ENCODE results near the gene CPSF3.

The CPSF3 gene

DNA sequence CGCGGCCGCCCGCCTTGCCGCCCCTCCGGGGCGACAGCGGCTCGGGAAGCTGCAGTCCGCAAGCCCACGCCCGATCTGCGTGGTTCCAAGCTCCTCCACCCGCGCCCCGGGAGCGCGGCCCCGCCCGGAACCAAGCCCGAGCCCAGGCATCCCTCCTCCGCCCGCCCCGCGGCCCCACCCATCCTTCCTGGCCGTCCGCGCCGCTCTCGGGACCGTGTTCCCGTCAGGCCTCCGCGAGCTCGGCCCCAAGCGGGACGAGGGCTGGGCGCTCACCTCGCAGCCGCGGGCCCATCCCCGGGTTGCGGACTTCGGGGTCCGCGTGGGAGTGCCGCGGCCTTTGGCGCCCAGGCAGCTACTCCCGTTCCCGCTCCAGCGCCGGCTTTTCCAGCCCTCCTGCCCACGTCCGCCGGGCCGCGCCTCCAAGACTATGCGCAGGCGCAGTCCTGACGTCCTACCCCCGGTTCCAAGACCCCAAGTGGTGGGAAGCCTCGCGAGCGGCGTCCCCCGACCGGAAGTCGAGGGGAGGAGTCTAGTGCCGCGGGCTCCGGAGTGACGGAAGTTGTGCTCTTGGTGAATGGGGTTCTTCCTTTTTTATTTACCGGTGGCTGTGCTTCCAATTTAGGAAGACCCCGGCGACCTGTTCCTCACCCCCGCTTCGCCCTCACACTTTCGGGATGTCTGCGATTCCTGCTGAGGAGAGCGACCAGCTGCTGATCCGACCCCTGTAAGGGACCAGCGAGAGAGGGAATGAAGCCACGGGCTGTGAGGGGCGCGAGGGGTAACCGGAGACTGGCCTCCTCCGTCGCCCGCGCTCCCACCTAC lies at the start of gene CPSF3, which contains the start of gene ITGB1BP1:
Gene CPSF3 (plus strand): TSS at position 555 of the 822 bp plus-strand sequence. CDS start 120 bp downstream, at position 675.
Gene ITGB1BP1 (minus strand): TSS at position 429 of the 822 bp plus-strand sequence. CDS start 4,831 bp downstream, outside the sequence.
- in situ Hi-C loops (cut with HindIII; ENCODE audit: low sequenced_read_pairs): no loop called here

DNA sequence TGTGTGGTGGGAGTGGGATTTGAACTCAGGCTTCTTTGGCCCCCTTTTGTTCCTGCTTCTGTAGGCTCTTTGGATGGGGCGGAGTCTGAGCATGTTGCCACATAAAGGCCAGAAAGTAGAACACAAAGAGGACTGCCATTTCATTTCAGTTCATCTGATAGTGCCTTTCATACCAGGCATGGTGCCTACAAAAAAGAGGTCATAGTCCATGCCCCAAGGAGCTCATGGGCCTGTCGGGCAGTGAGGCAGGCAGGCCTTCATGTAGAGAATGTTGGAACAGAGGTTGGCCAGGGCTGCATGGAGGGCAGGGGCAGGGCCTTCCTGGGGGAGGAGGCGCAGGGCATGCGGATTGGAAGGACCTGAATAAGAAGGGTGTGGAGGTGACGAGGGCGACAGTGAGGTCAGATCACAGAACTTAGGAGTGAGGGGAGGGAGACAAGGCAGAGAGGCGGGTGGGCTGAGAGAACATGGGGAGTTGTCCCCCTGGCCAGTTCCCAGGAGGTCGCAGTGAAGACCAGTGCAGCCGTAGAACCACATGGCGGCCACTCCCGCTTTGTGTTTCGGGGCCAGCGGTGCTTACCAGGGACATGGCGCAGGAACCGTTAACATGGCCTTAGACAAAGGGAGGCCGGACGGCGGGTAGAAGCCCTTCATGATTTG lies 49.3 kb upstream of the CPSF3 start:
- in situ Hi-C loops (cut with HindIII; ENCODE audit: low sequenced_read_pairs): no loop called here

DNA sequence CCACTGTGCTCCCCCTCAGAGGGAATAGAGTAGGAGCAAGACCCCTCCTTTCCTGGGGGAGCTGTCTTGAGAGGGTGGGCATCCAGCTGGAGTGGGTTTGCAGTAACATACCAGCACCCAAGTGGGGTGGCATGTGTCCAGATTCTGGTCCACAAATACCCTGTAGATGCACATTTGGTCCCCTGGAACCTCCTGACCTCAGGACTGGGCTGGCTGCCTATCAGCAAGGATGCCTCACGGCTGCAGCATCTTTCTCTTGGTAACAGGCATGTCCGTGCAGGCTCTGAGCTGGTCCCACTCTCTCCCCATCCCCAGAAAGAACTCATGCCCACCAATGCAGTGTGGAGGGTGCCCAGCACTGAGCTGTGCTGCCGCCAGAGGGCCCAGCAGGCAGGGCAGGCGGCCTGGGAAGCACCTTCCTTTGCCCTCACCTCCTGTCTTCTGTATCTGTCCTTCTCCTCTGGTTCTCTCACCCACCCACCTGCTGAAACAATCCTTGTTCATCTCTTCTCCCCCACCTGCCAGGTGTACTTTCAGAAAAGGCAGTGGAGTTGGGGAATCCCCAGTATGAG lies 47.5 kb upstream of the CPSF3 start:
- in situ Hi-C loops (cut with HindIII; ENCODE audit: low sequenced_read_pairs): no loop called here

DNA sequence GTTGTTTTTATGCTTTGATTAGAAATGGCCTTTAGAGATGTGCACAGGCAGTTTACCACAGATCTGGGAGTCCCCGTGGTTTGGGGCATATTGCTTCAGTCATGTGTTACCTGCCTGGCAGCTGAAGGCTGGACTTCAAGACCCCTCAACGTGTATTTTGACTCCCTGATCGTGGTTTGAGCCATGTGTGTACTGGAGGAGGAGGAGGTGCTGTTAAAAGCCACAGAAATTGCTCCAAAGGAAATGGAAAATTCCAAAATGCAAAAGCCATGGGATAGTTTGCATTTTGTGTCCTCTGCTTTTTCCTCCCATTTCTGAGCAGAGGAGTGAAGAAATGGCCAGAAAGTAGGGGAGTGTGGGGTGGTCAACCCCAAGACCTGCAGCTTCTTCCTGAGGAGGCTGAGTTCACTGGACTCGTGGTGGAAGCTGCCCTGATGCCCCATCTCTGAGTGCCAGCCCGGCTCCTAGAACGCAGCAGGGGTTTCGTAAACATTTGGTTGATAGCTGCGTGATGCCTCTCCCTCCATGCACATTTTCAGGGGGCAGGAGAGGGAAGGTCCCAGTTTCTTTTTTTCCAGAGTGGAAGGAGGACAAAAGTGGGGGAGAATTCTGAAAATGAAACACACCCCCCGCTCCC lies 45.9 kb upstream of the CPSF3 start:
- in situ Hi-C loops (cut with HindIII; ENCODE audit: low sequenced_read_pairs): no loop called here

DNA sequence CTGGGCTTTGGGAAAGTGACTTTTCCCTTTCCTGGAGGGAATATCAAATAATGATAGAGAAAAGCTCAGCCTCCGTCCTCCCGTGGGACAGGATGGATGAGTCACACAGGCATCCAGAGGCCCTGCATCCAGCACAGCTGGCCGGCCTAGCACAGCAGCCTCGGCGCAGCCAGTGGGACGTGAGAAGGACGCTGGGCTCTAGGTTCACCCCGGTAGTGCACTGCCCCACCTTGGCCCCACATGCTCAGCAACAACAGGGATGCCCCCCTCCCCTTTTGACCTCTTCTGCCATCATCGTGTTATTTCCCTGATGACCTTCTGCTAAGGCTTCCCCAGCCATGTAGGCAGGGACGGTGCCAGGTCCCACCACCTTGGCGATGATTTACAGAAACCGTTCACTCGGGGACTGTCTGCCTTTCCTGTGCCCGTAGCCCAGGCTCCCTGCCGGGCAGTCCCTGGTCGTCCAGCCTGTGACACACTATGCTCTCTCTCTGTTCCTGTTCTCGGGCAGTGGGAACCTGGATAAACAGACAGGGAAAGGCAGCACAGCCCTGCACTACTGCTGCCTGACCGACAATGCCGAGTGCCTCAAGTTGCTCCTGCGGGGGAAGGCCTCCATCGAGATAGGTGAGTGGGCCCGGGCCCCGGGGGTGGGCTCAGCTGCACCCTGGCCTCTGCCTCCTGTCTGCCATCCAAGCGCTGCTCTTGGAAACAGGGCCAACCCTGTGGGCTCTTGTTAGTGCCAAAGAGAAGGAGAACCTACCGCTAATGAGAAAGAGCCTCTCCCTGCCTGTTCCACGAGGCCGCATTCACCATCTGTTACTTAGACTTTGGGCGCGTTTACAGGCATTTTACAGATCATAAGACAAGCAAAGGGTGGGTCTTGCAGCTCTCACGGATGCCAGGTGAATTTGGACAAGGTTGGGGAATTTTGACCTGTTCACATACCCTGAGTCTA lies 44.7 kb upstream of the CPSF3 start:
- in situ Hi-C loops (cut with HindIII; ENCODE audit: low sequenced_read_pairs): no loop called here

DNA sequence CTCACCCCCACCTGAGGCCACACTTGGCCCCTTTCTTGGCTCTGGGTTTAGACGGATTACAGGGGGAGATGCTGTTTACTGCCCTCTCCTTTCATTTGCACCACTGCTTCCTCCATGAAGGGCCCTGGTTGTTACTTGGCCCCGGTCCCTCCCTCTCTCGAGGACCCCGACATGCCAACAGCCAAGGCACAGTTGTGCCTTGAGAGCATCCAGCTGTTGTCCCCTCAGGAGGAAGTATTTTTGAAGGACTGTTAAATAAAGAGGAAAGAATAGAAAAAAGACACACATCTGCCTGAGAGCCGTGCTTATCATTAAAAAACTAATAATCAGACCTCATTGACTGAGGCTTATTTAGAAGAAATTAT lies 44.1 kb upstream of the CPSF3 start:
- in situ Hi-C loops (cut with HindIII; ENCODE audit: low sequenced_read_pairs): no loop called here

DNA sequence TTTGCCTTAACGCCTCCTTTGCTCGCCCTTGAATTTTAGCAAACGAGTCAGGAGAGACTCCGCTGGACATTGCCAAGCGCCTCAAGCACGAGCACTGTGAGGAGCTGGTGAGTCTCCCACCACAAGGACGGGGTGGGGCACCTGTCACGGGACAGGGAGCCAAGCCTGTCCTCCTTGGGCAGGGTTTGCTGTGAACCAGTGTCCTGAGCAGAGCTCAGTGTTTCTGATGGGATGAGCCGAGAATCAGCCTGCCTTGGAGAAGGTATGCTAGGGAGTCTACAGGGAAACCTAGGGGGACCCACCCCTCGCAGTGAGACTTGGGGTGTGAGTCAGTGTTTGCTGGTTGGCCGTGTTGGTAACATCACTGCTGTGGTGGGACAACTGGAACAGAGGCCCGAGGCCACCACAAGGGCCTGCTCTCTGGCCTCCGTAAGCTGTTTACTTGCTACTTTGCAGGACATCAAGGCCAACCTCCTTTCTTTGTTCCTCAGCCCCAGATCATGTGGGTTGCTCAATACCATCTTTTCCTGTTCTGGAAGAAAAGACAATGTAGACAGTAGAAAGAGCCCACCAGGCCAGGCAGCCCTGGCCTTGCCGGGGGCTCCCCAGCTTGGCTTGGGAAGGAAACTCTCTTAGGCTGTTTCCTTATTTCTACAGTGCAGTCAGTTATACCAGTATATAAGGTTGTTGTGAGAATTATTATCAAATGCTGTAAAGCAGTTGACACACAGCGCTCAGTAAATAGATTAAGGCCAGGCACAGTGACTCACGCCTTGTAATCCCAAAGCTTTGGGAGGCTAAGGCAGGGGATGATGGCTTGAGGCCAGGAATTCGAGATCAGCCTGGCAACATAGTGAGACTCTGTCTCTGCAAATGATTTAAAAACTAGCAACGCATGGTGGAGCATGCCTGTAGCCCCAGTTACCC lies 42.5 kb upstream of the CPSF3 start:
- in situ Hi-C loops (cut with HindIII; ENCODE audit: low sequenced_read_pairs): no loop called here

DNA sequence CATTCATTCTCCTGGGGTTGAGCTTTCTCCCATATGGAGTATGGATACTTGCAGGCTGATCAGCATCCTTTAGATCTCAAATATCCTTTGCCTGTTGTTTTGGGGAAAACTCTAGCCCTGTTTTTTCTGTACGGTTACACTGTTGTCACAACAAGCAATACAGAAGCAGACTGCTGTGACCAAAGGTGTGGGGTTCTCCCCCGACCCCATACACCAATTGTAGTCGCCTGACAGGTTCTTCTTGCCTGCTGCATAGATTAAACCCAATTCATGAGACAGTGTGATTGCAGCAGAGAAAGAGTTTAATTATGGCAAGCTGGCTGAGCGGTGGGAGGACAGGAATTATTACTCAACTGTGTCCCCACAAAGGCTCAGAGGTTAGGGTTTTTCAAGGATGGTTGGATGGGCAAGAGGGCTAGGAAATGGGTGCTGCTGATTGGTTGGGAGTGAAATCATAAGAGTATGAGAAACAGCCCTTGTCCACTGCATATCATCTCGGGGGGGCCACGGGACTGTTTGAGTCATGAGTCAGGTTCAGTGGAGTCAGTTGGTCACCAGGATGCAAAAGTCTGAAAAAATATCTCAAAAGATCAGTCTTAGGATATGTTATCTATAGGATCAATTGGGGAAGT lies 40.7 kb upstream of the CPSF3 start:
- in situ Hi-C loops (cut with HindIII; ENCODE audit: low sequenced_read_pairs): no loop called here

DNA sequence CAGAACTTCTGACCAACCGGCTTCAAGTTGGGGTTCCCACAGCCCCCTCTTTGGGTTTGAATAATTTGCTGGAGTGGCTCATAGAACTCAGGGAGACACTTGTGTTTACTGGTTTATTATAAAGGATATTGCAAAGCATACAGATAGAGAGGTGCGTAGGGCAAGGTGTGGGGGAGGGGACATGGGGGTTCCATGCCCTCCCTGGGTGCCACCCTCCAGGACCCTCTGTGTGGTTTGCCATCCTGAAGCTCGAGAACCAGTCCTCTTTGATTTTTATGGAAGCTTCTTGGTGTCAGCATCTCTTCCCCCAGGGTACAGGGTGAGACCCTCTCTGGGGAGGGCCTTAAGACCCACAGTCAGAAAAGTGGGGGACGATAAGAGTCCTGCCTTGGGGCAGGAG lies 38.9 kb upstream of the CPSF3 start:
- in situ Hi-C loops (cut with HindIII; ENCODE audit: low sequenced_read_pairs): no loop called here

DNA sequence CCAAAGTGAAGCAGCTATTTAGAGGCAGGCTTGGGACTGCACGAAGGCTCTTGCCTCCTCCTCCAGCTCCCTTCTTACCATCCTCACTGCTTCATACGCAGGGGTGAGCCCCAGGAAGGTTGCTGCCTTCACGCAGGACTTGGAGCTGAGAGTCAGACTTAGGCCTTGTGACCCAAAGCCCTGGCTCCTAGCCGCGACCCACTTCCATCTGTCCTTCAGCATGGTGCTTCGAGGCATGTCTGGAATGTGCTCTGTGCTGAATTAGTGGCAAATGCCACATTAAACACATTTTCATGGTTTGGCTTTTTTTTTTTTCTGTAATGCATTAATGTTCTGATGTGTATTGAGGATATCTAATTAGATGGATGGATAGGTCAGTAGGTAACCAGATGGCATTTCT lies 37.6 kb upstream of the CPSF3 start:
- in situ Hi-C loops (cut with HindIII; ENCODE audit: low sequenced_read_pairs): no loop called here

DNA sequence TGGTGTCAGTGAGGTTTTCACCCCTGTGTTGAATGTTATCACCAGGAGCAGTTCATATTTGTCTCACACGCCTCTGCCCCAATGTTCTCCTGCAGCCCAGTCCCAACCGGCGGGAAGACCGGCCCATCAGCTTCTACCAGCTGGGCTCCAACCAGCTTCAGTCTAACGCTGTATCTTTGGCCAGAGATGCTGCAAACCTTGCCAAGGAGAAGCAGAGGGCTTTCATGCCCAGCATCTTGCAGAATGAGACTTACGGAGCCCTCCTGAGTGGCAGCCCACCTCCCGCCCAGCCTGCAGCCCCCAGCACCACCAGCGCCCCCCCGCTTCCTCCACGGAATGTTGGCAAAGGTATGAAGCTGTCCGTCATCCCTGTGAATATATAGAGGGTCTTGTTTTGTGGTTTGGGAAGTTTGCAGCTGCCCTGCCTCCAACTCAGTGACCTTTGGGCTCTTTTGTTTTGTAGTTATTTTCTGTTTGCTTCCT lies 35.2 kb upstream of the CPSF3 start:
- in situ Hi-C loops (cut with HindIII; ENCODE audit: low sequenced_read_pairs): no loop called here

DNA sequence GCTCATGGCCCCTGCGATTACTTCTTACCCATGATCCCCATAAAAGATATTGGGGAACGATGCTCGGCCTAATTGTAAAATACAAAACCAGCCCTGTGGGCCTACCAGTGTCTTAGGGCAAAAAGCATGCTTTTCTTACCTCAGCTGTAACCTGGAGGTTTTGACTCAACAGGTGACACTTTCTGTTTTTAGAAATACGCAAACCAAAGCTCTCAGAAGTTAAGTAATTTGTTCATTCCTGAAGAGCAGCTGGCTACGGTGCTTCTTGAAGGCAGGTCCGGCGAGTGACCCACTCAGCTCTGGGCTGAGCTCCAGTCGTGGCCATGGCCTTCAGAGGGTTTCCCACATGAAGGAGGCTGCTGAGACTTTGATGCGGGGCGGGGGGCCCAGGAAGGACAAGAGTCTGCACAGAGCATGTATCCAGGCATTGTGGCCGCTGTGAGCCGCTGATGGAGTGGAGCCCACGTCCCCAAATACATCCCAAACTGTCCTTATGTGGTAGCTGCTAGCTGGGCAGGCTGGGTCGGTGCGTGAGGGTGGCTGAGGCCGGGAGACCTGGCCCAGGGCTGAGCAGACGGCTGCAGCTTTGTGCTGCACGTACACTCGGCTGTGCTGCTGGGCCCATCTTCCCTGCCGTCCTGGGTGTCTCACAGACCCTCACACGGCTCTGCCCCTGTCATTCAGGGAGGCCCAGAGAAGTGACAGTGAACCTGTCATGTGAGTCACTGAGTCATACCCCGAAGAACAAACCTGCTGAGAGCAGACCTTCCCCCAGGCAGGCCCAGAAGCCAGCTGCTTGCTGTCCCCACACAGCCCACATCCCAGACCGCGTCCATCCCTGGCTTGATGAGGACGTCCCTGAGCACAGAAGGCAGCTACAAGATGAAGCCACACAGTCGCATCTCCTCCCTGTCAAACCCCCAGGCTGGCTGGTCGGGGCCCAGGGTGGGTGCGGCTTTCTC lies 34.2 kb upstream of the CPSF3 start:
- in situ Hi-C loops (cut with HindIII; ENCODE audit: low sequenced_read_pairs): no loop called here

DNA sequence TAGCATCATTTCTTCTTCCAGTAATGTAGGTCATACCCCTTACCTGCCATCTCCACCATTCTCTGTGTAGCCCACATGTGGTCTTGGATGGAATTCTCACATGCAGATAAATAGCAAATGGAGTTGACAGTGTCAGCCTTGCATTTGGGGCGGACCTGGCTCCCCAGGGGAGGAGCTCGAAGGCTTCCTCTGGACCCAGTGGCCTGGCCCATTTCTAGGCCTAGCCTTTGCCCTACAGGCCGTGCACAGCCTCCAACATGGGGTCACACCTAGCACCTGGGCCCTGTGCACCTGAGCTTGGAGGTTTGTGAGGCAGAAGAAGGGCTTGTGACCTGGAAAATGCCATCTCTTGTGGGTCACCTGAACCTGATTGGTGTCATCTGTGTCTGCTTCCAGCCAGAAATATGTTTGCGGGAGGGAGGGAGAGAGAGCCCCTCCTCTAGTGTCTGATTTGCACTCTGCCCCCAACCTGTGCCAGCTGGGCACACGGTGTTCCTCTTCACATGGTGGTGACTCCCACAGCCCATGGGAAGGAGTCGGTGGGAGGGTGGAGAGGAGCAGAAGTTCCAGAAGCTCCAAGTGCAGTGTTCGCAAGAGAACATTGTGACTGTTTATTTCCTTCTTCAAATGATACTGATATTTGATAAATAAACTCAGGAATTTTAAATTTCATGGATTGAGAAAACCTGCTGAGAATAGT lies 33.2 kb upstream of the CPSF3 start:
- in situ Hi-C loops (cut with HindIII; ENCODE audit: low sequenced_read_pairs): no loop called here

DNA sequence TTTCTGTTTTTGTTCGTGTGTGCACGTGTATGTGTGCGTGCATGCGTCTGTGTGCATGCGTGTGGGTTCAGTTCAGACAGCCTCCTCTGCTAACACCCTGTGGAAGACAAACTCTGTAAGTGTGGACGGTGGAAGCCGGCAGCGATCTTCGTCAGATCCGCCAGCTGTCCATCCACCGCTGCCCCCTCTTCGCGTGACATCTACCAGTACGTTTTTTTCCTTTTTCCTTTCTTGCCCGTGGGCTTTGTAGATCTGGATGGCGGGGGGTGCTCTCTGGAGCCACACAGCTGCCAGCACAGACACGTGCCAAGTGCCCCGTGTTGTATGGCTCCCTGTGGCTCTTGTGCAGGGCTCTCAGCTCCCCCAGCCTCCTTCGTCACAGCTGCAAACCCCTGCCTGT lies 32.5 kb upstream of the CPSF3 start:
- in situ Hi-C loops (cut with HindIII; ENCODE audit: low sequenced_read_pairs): no loop called here

DNA sequence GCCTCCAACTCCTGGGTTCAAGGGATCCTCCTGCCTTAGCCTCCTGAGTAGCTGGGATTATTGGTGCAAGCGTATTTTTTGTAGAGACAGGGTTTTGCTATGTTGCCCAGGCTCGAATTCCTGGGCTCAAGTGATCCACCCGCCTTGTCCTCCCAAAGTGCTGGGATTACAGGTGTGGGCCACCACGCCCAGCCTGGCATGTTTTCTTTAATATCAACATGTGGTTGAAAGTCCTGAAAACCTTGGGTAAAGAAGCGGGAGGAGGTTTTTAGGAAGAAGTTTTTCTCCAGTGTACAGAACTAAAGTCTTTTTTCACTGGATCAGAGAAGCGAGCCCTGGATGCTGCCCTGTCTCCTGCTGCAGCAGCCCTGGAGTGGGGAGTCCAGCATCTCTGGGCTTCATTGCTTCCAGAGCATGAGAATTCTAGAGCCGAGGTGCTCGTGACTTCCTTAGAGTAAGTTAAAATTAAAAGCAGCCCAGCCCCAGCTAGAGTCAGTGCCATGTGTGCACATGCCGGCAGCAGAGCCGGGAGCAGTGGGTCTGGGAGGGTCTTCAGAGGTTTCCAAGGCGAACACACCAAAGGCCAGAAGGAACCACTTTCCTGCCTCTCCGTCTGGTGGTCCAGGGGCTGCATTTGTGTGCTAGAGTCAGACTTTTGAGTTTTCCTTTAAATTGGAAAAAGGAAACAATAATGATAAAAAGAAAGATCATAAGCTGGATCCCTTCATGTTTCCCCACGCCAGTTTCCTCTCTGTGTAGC lies 31.3 kb upstream of the CPSF3 start:
- in situ Hi-C loops (cut with HindIII; ENCODE audit: low sequenced_read_pairs): no loop called here
